ENCODE results near the gene COL7A1. TPM values are rescaled to one million over a fixed set of nuclear protein-coding genes. Genes with fewer than 3 reads are reported as not detected.
A peak's percentile ranks its signal among the peaks of the same experiment; 100 is the strongest.

The COL7A1 gene
- total RNA-seq, 1 experiment from 2014 or later: 0.31 TPM

GRCh38 chr3:48619541-48620524, 24.7 kb upstream of the COL7A1 start:
- no peak for DNase-seq (ENCODE audit: low spot score)

DNA sequence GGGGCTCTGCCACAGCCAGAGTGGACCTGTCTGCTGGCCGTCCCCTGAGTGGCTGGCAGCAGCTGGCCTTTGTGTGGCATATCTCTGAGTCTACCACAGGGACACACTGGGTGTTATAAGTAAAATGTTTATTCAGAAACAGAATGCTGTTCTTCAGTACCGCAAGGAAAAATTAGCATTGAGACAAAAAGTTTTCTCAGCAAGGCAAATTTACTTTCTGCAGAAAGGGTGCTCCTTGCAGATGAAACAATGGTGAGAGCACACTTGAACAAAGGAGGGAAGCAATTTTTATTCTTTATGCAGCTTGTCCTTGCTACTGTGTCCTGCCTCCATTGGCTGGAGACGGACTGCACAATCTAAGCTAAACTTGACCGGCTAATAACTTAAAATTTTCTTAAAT, 22.4 kb upstream of the COL7A1 start:
- DNase-seq (ENCODE audit: low spot score): no peak

DNA sequence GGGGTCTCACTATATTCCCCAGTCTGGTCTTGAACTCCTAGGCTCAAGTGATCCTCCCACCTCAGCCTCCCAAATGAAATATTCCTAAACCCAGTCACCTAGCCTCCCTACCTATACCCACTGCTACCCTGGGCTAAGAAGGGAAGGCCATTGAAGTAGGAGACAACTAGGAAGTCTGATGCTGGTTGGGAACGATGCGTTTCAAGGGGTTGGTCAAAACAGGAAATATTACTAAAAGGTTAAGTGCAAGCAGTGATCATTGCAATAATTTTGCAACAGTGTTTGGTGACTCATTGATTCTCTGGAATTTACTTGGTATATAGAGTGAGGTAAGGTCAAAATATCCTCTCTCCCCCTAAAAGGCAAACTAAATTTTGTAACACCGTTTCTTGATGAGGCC, 18.9 kb upstream of the COL7A1 start:
- DNase-seq (ENCODE audit: low spot score): no peak

DNA sequence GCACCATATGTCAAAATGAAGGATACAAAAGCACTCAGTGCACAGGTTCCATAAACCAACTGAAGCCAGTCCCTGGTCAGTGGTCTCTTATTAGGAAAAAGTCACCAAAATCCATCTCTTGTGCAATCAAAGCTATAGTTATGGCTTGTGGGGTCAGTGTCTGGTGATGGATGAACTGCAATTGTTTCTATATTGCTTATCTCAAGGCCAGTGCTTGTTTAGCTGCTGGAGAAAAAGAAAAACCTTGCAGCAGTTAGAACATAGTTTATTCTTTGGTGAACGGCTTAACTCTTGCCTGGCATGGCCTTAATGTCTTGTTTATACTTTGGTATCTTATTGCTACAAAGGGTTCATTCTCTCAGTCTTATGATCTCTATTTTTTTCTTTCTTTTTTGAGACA, 17.2 kb upstream of the COL7A1 start:
- no peak for DNase-seq (ENCODE audit: low spot score)

DNA sequence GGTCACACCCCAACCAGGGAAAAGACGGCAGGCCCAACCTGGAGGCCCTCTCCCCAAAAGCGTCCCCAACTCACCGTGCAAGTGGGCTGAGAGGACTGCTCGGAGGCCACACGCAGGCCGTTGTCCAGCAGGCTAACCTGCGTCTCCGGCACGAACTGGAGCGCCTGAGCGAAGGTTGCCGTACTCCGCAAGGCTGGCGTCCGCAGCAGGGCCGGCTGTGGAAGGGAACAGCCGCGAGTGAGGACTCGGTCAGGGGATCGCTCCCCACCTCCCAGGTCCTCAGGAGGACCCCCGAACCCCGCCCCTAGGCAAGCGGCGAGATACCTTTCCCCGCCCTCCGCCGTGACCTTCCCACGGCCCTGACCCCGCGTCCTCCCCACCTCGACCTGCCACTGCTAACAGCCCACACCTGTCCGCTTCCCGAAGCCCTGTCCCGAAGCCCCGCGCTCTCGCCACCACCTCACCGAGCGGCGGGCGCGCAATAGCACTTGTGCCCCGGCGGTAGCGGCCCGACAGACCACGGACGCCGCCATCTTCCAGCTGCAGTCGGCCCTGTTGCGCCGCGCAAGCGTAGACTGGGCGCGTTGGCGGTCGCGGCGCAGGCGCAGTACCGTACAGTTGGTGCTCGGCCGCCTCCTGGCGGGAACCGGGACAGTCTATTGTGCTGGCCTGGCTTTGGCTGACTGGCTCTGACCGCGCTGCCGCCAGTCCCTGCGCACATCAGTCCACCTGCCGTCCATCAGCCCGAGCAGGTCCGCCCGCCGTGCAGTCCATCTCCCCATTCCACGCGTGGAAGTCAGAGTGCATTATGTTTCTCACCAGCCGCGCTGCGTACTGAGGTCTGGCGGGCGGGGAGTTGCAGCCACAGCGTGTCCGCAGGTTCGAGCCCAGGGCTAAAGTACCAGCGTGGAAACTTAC, 14.2 kb upstream of the COL7A1 start, which contains the start of gene UQCRC1:
Gene UQCRC1 (minus strand): TSS at position 559 of the 918 bp plus-strand sequence. CDS start 26 bp downstream, at position 533.
- DNase-seq (ENCODE audit: low spot score): peak; percentile 88

- no peak for DNase-seq (ENCODE audit: low spot score)
Observed at GRCh38 chr3:48607519-48607918, 12.4 kb upstream of the COL7A1 start.

GRCh38 chr3:48601622-48601994, 6.5 kb upstream of the COL7A1 start:
- no peak for DNase-seq (ENCODE audit: low spot score)

DNA sequence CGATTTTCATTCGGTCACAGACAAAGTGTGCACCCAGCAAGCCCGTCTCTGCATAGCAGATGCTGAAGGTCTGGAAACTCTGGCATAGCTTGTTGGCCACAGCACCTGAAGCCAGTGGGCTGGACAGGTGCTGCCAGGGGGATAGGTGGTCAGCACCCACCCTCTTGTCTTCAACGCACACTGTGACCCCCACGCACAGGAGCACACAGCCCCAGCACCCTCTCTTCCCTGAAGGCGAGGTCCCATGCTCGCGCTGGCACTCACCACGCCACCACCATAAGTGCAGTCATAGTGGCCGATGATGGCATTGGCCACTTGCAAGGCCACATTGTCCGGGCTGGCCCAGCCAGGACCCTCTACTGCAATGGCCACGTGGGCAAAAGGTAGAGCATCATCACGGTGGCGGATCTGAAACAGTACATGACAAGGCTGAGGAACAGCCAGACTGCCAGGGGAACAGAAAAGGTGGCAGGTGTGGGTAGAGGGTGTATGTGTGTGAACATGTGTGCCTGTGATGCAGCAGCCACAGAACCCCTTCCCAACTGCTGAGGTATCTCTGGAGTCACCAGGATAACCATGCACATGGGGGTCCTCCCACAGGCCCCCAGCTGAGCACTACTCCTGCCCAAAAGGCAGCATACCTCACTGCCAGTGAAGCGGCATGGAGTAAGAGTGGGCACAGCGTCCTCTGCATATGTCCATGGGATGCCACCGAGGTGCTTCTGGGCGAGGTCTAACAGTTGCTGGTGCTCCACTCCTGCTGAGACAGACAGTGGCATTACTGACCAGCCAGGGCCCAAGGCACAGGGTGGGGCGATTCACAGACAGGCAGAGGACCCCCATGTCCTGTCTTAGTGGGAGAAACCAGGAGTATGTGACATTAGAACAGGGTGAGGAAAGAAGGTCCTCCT, 5.8 kb upstream of the COL7A1 start:
- no peak for DNase-seq (ENCODE audit: low spot score)

DNA sequence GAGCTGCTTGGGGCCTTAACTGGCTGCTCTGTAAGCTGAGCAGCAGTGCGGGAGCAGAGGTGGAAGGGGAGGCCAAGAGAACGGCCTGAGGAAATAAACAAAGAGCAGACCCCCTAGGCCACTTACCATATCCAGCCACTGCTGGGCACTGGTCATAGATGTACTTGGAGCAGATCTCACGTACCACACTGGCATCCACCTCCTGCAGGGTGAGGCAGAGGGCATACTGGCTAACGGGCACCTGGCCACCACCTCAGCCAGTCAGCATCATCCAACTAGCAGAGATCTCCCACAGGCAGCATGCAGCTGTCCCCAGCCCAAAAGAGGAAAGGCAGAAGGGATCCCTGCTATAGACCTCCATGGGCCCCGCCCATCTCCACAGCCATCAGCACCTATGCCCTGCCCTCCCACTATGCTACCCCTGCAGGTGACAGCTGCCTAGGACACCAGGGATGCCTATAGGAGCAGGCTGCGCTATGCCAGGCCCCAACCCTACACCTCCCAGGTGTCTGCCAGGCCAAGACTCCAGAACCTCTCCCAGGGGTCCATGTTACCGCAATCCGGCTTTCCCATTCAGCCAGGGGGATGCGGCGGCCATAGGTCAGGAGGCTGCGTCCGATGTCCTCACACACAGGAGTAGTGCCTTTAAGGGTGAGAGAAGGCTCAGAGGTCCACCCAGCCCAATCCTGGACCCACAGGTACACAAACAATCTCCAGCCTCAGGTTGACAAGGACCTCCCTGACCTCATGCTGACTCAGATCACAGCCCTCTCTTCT, 4.6 kb upstream of the COL7A1 start:
- no peak for DNase-seq (ENCODE audit: low spot score)

DNA sequence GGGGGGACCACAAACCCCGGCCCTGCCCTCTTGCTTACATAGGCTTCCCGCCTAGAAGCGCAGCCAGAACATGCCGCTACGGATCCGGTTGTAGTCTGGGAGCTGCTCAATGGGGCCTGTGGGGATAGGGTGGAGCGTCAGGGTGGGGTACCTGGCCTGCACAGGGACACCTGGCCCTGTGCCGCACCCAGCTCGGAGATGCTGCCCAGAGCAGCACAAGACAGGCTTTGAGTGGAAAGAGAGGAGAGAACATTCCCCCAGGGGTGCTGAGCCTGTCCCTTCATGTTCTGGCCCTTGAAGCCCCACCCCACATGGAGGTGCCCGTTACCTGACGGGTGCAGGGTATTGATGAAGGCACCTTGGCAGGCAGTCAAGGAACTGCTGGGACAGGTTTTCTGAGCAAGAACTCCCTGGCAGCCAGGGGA, 4.0 kb upstream of the COL7A1 start:
- no peak for DNase-seq (ENCODE audit: low spot score)

- no peak for DNase-seq (ENCODE audit: low spot score)
Observed at GRCh38 chr3:48598323-48599076, 3.4 kb upstream of the COL7A1 start.

- no peak for DNase-seq (ENCODE audit: low spot score)
Observed at GRCh38 chr3:48597408-48597800, 2.3 kb upstream of the COL7A1 start.

DNA sequence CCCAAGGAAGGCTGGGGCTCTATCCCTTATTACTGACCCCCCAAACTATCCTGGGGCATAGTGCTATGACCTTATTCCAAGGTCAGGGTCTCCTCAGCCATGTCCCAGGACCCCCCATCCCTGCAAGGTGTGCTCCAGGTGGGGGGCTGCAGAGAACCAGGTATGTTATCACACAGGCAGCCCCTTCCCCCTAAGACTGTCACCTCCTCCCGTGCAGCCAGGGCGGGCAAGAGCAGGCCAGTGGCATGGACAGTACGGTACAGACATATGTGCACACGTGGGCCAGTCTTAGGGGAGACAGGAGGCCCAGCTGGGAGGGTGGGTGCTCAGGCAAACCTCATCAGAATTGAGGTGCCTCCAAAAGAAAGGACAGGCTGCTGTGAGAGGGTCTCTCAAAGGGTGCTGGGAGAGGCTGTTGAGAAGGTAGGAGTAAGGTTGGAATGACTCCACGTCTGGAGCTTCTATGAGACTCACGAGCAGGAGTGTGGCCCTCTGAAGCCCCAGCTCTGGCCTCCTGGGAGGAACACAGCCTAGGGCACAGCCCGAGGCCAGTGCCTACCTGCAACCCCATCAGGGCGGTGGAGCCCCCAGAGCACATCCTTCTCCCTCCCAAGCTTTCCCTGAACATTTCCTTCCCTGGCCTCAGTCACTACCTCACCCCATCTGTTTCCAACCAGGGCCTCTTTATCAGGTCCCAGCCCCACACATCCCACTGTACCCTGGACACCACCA, 1.7 kb upstream of the COL7A1 start:
- DNase-seq (ENCODE audit: low spot score): no peak

DNA sequence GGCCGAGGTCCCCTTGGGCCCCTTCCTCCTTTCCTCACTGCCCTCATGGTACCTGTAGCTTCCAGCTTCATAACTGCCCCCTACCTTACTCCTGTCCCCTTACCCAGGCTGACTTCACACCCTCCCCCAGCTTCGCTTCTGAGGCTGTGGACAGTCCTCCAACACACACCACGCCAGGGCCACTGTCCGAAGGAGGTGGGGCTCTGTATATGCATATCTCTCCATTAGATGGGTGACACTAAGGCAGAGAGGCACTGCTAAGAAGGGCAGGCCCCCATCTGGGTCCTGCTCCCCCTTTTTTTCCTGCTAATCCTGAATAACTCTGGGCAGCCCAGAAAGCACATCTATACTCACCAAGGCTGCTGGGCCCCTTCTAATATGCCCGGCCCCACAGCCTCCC, 1.0 kb upstream of the COL7A1 start:
- no peak for DNase-seq (ENCODE audit: low spot score)

- DNase-seq (ENCODE audit: low spot score): peak; percentile 18
Observed at GRCh38 chr3:48595526-48596121, 495 bp upstream of the COL7A1 start.

- DNase-seq (ENCODE audit: low spot score): no peak
Observed at GRCh38 chr3:48594417-48595049, 596 bp downstream of the COL7A1 start.

- no peak for DNase-seq (ENCODE audit: low spot score)
Observed at GRCh38 chr3:48593337-48593736, 1.8 kb downstream of the COL7A1 start.

DNA sequence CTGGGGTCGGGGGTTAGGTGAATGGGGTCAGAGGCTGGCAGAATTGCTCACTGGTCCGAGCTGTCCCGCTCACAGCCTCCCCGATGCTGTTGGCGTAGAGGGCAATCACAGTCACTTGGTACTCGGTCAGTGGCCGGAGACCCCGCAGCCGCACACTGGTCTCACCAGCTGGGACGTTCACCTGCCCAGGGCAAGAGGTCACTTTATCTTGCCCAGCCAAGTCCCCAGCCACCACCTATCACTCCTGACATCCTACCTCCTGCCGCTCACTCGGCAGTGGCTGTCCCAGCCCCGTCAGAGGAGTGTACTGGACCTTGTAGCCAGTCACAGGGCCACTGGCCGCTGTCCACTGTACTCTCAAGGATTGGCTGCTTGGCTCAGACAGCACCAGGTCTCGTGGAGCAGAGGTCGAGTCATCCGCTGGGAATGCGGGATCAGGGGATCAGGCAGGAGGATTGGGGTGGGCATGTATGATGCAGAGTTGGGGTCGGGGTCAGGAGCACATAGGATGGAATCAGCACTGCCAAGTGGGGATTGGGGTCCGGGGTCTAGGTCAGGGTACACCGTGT, 2.5 kb downstream of the COL7A1 start:
- no peak for DNase-seq (ENCODE audit: low spot score)
